HEK293 (cell line): Measurements from ENCODE around the gene FAM13B.

Experiments used
- CTCF ChIA-PET: fragments of 350-600 bp; formaldehyde crosslinking; extraction: SDS; loops from one replicate; lab custom pipeline; 2021; ENCODE audit warnings: antibody characterized with exemption; lab: Yijun Ruan, JAX
- POLR2A ChIA-PET: fragments of 300-600 bp; formaldehyde crosslinking; extraction: SDS; loops from one replicate; lab custom pipeline; 2020; ENCODE audit warnings: antibody characterized with exemption, inconsistent platforms; lab: Yijun Ruan, JAX
- H3K27ac ChIP-seq: fragments of 200-500 bp; sonication (Bioruptor generic); 2 replicates; pipeline ENCODE4 v1.5.1; 2014; ENCODE audit warnings: low read depth, low read length, control low read depth, inconsistent platforms; ENCODE audit errors: extremely low read depth
- H3K36me3 ChIP-seq, 2 experiments: fragments of 200-500 bp in 1 of 2; sonication (Bioruptor generic) in 1 of 2; 1 replicate in 1 of 2; 2 replicates in 1 of 2; pipeline ENCODE4 v1.5.1; 2014 to 2017; ENCODE audit warnings: inconsistent platforms in 2 of 2, low read length in 2 of 2; ENCODE audit not compliant: control insufficient read depth in 2 of 2, insufficient read depth in 1 of 2
- H3K4me1 ChIP-seq: fragments of 200-500 bp; sonication (Bioruptor generic); 2 replicates; pipeline ENCODE4 v1.5.1; 2014; ENCODE audit warnings: mild to moderate bottlenecking, low read length, inconsistent platforms; ENCODE audit not compliant: control insufficient read depth, insufficient read depth
- H3K4me3 ChIP-seq: 2 replicates; pipeline ENCODE4 v1.5.1; 2011; ENCODE audit warnings: low read depth, mild to moderate bottlenecking, control low read depth, low read length, moderate library complexity
- H3K9me3 ChIP-seq: fragments of 200-500 bp; sonication (Bioruptor generic); 2 replicates; pipeline ENCODE4 v1.5.1; 2014; ENCODE audit warnings: low read depth, low read length, inconsistent platforms; ENCODE audit not compliant: control insufficient read depth, insufficient read depth
- FEZF1 ChIP-seq: fragments of 450-650 bp; formaldehyde crosslinking; IDR thresholded peaks from 2 replicates; pipeline ENCODE4 v1.5.1; 2016; ENCODE audit warnings: missing biosample characterization, missing genetic modification characterization
- GLIS1 ChIP-seq: fragments of 450-650 bp; formaldehyde crosslinking; IDR thresholded peaks from 2 replicates; pipeline ENCODE4 v1.5.1; 2016; ENCODE audit warnings: missing biosample characterization, missing genetic modification characterization
- HOXC10 ChIP-seq: sonication (generic); formaldehyde crosslinking; IDR thresholded peaks from 2 replicates; pipeline ENCODE4 v1.8.1; 2023; ENCODE audit warnings: mild to moderate bottlenecking, missing genetic modification reagents
- KLF7 ChIP-seq: fragments of 450-650 bp; formaldehyde crosslinking; IDR thresholded peaks from 2 replicates; pipeline ENCODE4 v1.5.1; 2016; ENCODE audit warnings: missing biosample characterization, missing genetic modification characterization, borderline replicate concordance
- MYNN ChIP-seq: fragments of 450-650 bp; formaldehyde crosslinking; IDR thresholded peaks from 2 replicates; pipeline ENCODE4 v1.5.1; 2016; ENCODE audit warnings: missing biosample characterization, missing genetic modification characterization, borderline replicate concordance
- ZNF112 ChIP-seq: fragments of 450-650 bp; formaldehyde crosslinking; IDR thresholded peaks from 2 replicates; pipeline ENCODE4 v1.5.0; 2017; ENCODE audit warnings: missing biosample characterization, missing genetic modification characterization
- ZNF169 ChIP-seq: fragments of 450-650 bp; formaldehyde crosslinking; IDR thresholded peaks from 2 replicates; pipeline ENCODE4 v1.5.1; 2016; ENCODE audit warnings: missing biosample characterization, missing genetic modification characterization
- ZNF2 ChIP-seq: fragments of 450-650 bp; formaldehyde crosslinking; IDR thresholded peaks from 2 replicates; pipeline ENCODE4 v1.5.1; 2016; ENCODE audit warnings: missing biosample characterization, missing genetic modification characterization
- ZNF354C ChIP-seq: fragments of 450-650 bp; formaldehyde crosslinking; IDR thresholded peaks from 2 replicates; pipeline ENCODE4 v1.5.1; 2016; ENCODE audit warnings: missing biosample characterization, missing genetic modification characterization, low read depth, borderline replicate concordance
- ZNF514 ChIP-seq: fragments of 450-650 bp; formaldehyde crosslinking; IDR thresholded peaks from 2 replicates; pipeline ENCODE4 v1.5.1; 2016; ENCODE audit warnings: missing biosample characterization, missing genetic modification characterization
- ZNF596 ChIP-seq: fragments of 450-650 bp; IDR thresholded peaks from 2 replicates; pipeline ENCODE4 v1.5.0; 2018; ENCODE audit warnings: missing biosample characterization, mild to moderate bottlenecking, missing genetic modification characterization, moderate library complexity
- ZNF785 ChIP-seq: fragments of 450-650 bp; formaldehyde crosslinking; IDR thresholded peaks from 2 replicates; pipeline ENCODE4 v1.5.1; 2016; ENCODE audit warnings: missing biosample characterization, missing genetic modification characterization
- TF ChIP-seq, protein P1 (sequence below): fragments of 450-650 bp; formaldehyde crosslinking; IDR thresholded peaks from 2 replicates; pipeline ENCODE4 v1.5.1; 2017; ENCODE audit warnings: missing biosample characterization, missing genetic modification characterization
- TF ChIP-seq, protein P2 (sequence below): fragments of 450-650 bp; formaldehyde crosslinking; IDR thresholded peaks from 2 replicates; pipeline ENCODE4 v1.5.1; 2016; ENCODE audit warnings: missing biosample characterization, missing genetic modification characterization
- TF ChIP-seq, protein P3 (sequence below): fragments of 450-650 bp; formaldehyde crosslinking; IDR thresholded peaks from 2 replicates; pipeline ENCODE4 v1.5.1; 2016; ENCODE audit warnings: missing biosample characterization, missing genetic modification characterization, low read depth
- TF ChIP-seq, protein P4 (sequence below): IDR thresholded peaks from 2 replicates; pipeline ENCODE4 v1.6.1; 2011; ENCODE audit warnings: mild to moderate bottlenecking, low read depth, low read length, borderline replicate concordance
- TF ChIP-seq, protein P5 (sequence below): fragments of 450-650 bp; formaldehyde crosslinking; IDR thresholded peaks from 2 replicates; pipeline ENCODE4 v1.5.1; 2016; ENCODE audit warnings: missing biosample characterization, missing genetic modification characterization
- TF ChIP-seq, protein P6 (sequence below): fragments of 450-650 bp; formaldehyde crosslinking; IDR thresholded peaks from 2 replicates; pipeline ENCODE4 v1.5.1; 2016; ENCODE audit warnings: missing biosample characterization, missing genetic modification characterization
- TF ChIP-seq, protein P7 (sequence below): fragments of 450-650 bp; formaldehyde crosslinking; IDR thresholded peaks from 2 replicates; pipeline ENCODE4 v1.5.1; 2017; ENCODE audit warnings: missing biosample characterization, missing genetic modification characterization

The FAM13B gene

DNA sequence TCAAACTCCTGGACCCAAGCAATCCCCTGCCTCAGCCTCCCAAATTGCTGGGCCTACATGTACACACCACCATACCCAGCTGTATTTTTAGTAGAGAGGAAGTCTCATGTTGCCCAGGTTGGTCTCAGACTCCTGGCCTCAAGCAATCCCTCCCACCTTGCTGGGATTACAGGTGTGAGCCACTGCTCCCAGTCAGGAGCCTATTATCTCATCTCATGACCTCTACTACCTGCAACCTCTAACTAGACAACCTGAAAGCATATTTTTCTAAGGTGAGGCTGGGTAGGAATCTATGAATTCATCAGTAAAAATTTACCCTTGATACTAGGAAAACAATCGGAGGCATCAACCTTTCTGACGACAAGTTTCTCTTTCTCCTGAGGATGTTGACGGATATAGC lies 10.0 kb downstream of the FAM13B start:
- 0 out of 2 replicates have a peak, but pooled peaks cover 2% of the 10 kb centered on the region for H3K4me1 ChIP-seq
- ChIA-PET POLR2A (no interaction called here), CTCF (interaction anchor here (1.0 kb wide), 1 partner anchor 13 kb away, joined by 3 read pairs; no protein-coding TSS in a partner anchor)
- TF ChIP-seq ZNF354C (tag by site-specific recombination) (no peak), ZNF785 (tag by site-specific recombination) (no peak), MYNN (tag by site-specific recombination) (no peak), ZNF169 (no peak), ZNF2 (tag by site-specific recombination) (no peak), ZNF112 (tag by site-specific recombination) (no peak), FEZF1 (tag by site-specific recombination) (no peak), HOXC10 (CRISPR knock-in tag) (no peak), GLIS1 (no peak), KLF7 (tag by site-specific recombination) (no peak), ZNF514 (tag by site-specific recombination) (no peak), ZNF596 (tag by site-specific recombination) (no peak)
- TF ChIP-seq, protein P1, sequence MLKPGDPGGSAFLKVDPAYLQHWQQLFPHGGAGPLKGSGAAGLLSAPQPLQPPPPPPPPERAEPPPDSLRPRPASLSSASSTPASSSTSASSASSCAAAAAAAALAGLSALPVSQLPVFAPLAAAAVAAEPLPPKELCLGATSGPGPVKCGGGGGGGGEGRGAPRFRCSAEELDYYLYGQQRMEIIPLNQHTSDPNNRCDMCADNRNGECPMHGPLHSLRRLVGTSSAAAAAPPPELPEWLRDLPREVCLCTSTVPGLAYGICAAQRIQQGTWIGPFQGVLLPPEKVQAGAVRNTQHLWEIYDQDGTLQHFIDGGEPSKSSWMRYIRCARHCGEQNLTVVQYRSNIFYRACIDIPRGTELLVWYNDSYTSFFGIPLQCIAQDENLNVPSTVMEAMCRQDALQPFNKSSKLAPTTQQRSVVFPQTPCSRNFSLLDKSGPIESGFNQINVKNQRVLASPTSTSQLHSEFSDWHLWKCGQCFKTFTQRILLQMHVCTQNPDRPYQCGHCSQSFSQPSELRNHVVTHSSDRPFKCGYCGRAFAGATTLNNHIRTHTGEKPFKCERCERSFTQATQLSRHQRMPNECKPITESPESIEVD (tag by site-specific recombination), result no peak
- TF ChIP-seq, protein P2, sequence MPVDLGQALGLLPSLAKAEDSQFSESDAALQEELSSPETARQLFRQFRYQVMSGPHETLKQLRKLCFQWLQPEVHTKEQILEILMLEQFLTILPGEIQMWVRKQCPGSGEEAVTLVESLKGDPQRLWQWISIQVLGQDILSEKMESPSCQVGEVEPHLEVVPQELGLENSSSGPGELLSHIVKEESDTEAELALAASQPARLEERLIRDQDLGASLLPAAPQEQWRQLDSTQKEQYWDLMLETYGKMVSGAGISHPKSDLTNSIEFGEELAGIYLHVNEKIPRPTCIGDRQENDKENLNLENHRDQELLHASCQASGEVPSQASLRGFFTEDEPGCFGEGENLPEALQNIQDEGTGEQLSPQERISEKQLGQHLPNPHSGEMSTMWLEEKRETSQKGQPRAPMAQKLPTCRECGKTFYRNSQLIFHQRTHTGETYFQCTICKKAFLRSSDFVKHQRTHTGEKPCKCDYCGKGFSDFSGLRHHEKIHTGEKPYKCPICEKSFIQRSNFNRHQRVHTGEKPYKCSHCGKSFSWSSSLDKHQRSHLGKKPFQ (tag by site-specific recombination), result no peak
- TF ChIP-seq, protein P3, sequence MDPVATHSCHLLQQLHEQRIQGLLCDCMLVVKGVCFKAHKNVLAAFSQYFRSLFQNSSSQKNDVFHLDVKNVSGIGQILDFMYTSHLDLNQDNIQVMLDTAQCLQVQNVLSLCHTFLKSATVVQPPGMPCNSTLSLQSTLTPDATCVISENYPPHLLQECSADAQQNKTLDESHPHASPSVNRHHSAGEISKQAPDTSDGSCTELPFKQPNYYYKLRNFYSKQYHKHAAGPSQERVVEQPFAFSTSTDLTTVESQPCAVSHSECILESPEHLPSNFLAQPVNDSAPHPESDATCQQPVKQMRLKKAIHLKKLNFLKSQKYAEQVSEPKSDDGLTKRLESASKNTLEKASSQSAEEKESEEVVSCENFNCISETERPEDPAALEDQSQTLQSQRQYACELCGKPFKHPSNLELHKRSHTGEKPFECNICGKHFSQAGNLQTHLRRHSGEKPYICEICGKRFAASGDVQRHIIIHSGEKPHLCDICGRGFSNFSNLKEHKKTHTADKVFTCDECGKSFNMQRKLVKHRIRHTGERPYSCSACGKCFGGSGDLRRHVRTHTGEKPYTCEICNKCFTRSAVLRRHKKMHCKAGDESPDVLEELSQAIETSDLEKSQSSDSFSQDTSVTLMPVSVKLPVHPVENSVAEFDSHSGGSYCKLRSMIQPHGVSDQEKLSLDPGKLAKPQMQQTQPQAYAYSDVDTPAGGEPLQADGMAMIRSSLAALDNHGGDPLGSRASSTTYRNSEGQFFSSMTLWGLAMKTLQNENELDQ, result no peak
- TF ChIP-seq, protein P4, sequence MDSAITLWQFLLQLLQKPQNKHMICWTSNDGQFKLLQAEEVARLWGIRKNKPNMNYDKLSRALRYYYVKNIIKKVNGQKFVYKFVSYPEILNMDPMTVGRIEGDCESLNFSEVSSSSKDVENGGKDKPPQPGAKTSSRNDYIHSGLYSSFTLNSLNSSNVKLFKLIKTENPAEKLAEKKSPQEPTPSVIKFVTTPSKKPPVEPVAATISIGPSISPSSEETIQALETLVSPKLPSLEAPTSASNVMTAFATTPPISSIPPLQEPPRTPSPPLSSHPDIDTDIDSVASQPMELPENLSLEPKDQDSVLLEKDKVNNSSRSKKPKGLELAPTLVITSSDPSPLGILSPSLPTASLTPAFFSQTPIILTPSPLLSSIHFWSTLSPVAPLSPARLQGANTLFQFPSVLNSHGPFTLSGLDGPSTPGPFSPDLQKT, result no peak
- TF ChIP-seq, protein P5, sequence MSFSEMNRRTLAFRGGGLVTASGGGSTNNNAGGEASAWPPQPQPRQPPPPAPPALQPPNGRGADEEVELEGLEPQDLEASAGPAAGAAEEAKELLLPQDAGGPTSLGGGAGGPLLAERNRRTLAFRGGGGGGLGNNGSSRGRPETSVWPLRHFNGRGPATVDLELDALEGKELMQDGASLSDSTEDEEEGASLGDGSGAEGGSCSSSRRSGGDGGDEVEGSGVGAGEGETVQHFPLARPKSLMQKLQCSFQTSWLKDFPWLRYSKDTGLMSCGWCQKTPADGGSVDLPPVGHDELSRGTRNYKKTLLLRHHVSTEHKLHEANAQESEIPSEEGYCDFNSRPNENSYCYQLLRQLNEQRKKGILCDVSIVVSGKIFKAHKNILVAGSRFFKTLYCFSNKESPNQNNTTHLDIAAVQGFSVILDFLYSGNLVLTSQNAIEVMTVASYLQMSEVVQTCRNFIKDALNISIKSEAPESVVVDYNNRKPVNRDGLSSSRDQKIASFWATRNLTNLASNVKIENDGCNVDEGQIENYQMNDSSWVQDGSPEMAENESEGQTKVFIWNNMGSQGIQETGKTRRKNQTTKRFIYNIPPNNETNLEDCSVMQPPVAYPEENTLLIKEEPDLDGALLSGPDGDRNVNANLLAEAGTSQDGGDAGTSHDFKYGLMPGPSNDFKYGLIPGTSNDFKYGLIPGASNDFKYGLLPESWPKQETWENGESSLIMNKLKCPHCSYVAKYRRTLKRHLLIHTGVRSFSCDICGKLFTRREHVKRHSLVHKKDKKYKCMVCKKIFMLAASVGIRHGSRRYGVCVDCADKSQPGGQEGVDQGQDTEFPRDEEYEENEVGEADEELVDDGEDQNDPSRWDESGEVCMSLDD, result no peak
- TF ChIP-seq, protein P6, sequence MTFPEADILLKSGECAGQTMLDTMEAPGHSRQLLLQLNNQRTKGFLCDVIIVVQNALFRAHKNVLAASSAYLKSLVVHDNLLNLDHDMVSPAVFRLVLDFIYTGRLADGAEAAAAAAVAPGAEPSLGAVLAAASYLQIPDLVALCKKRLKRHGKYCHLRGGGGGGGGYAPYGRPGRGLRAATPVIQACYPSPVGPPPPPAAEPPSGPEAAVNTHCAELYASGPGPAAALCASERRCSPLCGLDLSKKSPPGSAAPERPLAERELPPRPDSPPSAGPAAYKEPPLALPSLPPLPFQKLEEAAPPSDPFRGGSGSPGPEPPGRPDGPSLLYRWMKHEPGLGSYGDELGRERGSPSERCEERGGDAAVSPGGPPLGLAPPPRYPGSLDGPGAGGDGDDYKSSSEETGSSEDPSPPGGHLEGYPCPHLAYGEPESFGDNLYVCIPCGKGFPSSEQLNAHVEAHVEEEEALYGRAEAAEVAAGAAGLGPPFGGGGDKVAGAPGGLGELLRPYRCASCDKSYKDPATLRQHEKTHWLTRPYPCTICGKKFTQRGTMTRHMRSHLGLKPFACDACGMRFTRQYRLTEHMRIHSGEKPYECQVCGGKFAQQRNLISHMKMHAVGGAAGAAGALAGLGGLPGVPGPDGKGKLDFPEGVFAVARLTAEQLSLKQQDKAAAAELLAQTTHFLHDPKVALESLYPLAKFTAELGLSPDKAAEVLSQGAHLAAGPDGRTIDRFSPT (tag by site-specific recombination), result no peak
- TF ChIP-seq, protein P7, sequence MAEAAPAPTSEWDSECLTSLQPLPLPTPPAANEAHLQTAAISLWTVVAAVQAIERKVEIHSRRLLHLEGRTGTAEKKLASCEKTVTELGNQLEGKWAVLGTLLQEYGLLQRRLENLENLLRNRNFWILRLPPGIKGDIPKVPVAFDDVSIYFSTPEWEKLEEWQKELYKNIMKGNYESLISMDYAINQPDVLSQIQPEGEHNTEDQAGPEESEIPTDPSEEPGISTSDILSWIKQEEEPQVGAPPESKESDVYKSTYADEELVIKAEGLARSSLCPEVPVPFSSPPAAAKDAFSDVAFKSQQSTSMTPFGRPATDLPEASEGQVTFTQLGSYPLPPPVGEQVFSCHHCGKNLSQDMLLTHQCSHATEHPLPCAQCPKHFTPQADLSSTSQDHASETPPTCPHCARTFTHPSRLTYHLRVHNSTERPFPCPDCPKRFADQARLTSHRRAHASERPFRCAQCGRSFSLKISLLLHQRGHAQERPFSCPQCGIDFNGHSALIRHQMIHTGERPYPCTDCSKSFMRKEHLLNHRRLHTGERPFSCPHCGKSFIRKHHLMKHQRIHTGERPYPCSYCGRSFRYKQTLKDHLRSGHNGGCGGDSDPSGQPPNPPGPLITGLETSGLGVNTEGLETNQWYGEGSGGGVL (tag by site-specific recombination), result no peak
- peaks cover 6 to 27% of the 10 kb centered on the region in 2 experiments for H3K36me3 ChIP-seq
- no peak overlapping the region for H3K4me3 ChIP-seq
- H3K27ac ChIP-seq, result no peak overlapping the region
- no peaks in the 10 kb centered on the region for H3K9me3 ChIP-seq
